Skeletal muscle tissue (tissue), 4 donors: ENCODE measurements around the gene COL5A2. TPM values are rescaled to one million over a fixed set of nuclear protein-coding genes. Genes with fewer than 3 reads are reported as not detected.

Experiments
- H3K27ac ChIP-seq: one replicate; pipeline ENCODE4 v1.7.0; 2013; ENCODE audit warnings: mild to moderate bottlenecking, low read depth, low read length, inconsistent platforms
- H3K27me3 ChIP-seq, 3 donors: one replicate each; pipeline ENCODE4 v1.7.0; 2013; ENCODE audit warnings: low read length in 3 of 3; ENCODE audit not compliant: control insufficient read depth in 3 of 3, insufficient read depth in 3 of 3
- H3K36me3 ChIP-seq, 3 donors: one replicate each; pipeline ENCODE4 v1.7.0; 2013; ENCODE audit warnings: low read length in 3 of 3; ENCODE audit not compliant: control insufficient read depth in 3 of 3, insufficient read depth in 3 of 3
- H3K4me1 ChIP-seq, 3 donors: one replicate each; pipeline ENCODE4 v1.7.0; 2013; ENCODE audit warnings: low read length in 3 of 3, mild to moderate bottlenecking in 3 of 3; ENCODE audit not compliant: control insufficient read depth in 3 of 3, insufficient read depth in 3 of 3
- H3K4me3 ChIP-seq, 3 donors: one replicate each; pipeline ENCODE4 v1.7.0; 2013; ENCODE audit warnings: low read length in 3 of 3
- H3K9ac ChIP-seq, 3 donors: one replicate each; pipeline ENCODE4 v1.7.0; 2013; ENCODE audit warnings: low read length in 3 of 3, mild to moderate bottlenecking in 3 of 3, moderate library complexity in 2 of 3, low read depth in 1 of 3
- H3K9me3 ChIP-seq, 3 donors: one replicate each; pipeline ENCODE4 v1.7.0; 2013; ENCODE audit warnings: low read length in 3 of 3; ENCODE audit not compliant: control insufficient read depth in 3 of 3
- total RNA-seq: library from RNA; depleted of rRNA; stranded (reverse); fragments of >200 nt; gene quantifications from one replicate; pipeline ENCODE4 v1.2.3, GENCODE V29; 2014
- donor health status: Osteomylitis.

COL5A2 gene
- total RNA-seq: 404 TPM

- Histone ChIP-seq H3K4me3 (peak within 1 kb of the TSS; percentile 41 to 73 (median 70)), H3K9ac (peak within 1 kb of the TSS; percentile 2 to 80 (median 65)), H3K36me3 (no peaks in the 10 kb centered on the region), H3K9me3 (no peaks in the 10 kb centered on the region), H3K4me1 (peaks cover 0 to 7% (median 0%) of the 10 kb centered on the region in 3 donors), H3K27me3 (no peaks in the 10 kb centered on the region), H3K27ac (peak within 1 kb of the TSS; percentile 54)
Observed at GRCh38 chr2:189179570-189179950, at the start of gene COL5A2. Gene COL5A2 (minus strand): TSS chr2:189179761. CDS start chr2:189179604, 157 bp downstream.

DNA sequence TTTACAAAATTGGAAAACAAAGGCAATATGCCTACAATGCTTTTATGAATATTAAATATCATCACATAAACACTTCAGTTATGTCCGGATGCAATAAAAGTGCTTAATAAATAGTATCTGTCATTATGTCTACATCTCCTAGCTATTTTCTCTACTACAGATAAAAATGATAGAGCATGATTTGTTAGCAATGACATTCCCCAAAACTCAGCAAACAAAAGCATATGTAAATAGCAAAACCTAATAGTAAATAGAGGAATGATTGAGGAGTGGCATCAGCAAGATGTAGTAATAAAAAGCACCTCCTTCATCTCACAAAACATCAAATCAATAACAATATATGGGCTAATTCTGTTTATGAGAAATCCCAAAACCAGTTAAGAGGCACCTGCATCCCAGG is 46.5 kb upstream of the COL5A2 start:
- Histone ChIP-seq H3K9me3 (no peaks in the 10 kb centered on the region), H3K4me1 (no peaks in the 10 kb centered on the region), H3K4me3 (no peak overlapping the region), H3K9ac (no peak overlapping the region), H3K27ac (no peak overlapping the region), H3K27me3 (no peaks in the 10 kb centered on the region), H3K36me3 (no peaks in the 10 kb centered on the region)

DNA sequence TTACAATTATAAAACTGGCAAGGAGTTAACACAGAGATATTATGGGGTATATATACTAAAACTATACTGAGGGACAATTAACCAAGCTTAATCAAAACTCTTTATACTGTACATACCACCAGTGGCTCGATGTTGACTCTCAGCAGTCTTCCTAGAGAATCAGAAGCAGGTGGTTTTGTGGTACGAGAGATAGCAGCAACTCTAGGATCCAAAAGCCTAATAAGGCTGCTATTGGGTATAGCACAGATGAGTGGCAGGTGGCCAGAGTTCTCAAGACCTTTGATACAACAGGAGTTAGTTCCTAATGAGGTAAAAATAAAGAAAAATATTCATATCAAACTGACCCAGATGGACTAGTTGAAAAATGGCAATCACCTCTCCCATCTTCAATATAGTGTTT is 45.5 kb upstream of the COL5A2 start:
- H3K27ac ChIP-seq: no peak overlapping the region
- H3K27me3 ChIP-seq: no peaks in the 10 kb centered on the region
- no peaks in the 10 kb centered on the region for H3K9me3 ChIP-seq
- H3K4me3 ChIP-seq: no peak overlapping the region
- H3K9ac ChIP-seq: no peak overlapping the region
- no peaks in the 10 kb centered on the region for H3K36me3 ChIP-seq
- no peaks in the 10 kb centered on the region for H3K4me1 ChIP-seq

GRCh38 chr2:189222468-189223105 is 43.0 kb upstream of the COL5A2 start:
- Histone ChIP-seq H3K4me3 (no peak overlapping the region), H3K9me3 (no peaks in the 10 kb centered on the region), H3K36me3 (no peaks in the 10 kb centered on the region), H3K27me3 (no peaks in the 10 kb centered on the region), H3K9ac (no peak overlapping the region), H3K27ac (no peak overlapping the region), H3K4me1 (no peaks in the 10 kb centered on the region)

- no peaks in the 10 kb centered on the region for H3K9me3 ChIP-seq
- no peaks in the 10 kb centered on the region for H3K27me3 ChIP-seq
- H3K9ac ChIP-seq: no peak overlapping the region
- H3K36me3 ChIP-seq: no peaks in the 10 kb centered on the region
- H3K27ac ChIP-seq: no peak overlapping the region
- no peaks in the 10 kb centered on the region for H3K4me1 ChIP-seq
- H3K4me3 ChIP-seq: no peak overlapping the region
Observed at GRCh38 chr2:189221811-189222467, 42.4 kb upstream of the COL5A2 start.

DNA sequence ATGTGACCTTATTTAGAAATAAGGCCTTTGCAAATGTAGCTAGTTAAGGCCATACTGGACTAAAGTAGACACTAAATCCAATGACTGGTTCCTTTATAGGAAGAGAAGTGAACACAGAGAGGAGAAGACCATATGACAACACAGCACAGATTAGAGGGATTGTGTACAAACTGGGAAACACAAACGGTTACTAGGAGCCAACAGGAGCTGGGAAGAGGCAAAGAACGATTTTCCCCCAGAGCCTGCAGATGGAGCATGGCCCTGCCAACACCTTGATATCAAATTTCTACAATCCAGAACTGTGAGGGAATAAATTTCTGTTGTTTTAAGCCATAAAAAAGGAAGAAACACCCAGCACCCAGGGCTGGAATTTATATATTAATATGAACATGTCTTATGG is 38.7 kb upstream of the COL5A2 start:
- Histone ChIP-seq H3K27me3 (no peaks in the 10 kb centered on the region), H3K4me1 (no peaks in the 10 kb centered on the region), H3K9ac (no peak overlapping the region), H3K4me3 (no peak overlapping the region), H3K27ac (no peak overlapping the region), H3K9me3 (no peaks in the 10 kb centered on the region), H3K36me3 (no peaks in the 10 kb centered on the region)

DNA sequence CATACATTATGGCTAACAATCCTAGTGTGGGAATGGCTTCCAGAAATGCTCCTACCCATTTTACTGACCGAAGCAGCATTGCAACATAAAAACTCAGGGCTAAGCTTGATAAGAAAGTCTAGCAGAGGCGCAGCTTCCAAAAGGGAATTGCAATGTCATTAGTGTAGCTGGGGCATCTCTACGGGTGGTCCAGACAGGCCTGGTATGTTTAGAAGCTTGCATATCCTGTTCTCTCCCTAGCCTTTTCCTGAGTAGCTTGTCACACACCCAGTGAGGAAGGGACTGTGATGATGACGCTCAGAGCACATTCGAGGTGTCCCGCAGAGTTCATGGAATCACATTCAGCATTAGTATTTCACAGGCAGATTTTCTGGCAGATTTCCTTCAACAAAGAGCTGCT is 38.0 kb upstream of the COL5A2 start:
- Histone ChIP-seq H3K27ac (no peak overlapping the region), H3K27me3 (no peaks in the 10 kb centered on the region), H3K9ac (no peak overlapping the region), H3K36me3 (no peaks in the 10 kb centered on the region), H3K4me3 (no peak overlapping the region), H3K4me1 (no peaks in the 10 kb centered on the region), H3K9me3 (no peaks in the 10 kb centered on the region)

GRCh38 chr2:189217051-189217450 is 37.5 kb upstream of the COL5A2 start:
- Histone ChIP-seq H3K27me3 (no peaks in the 10 kb centered on the region), H3K36me3 (no peaks in the 10 kb centered on the region), H3K9ac (no peak overlapping the region), H3K4me1 (no peaks in the 10 kb centered on the region), H3K4me3 (no peak overlapping the region), H3K9me3 (no peaks in the 10 kb centered on the region), H3K27ac (no peak overlapping the region)

DNA sequence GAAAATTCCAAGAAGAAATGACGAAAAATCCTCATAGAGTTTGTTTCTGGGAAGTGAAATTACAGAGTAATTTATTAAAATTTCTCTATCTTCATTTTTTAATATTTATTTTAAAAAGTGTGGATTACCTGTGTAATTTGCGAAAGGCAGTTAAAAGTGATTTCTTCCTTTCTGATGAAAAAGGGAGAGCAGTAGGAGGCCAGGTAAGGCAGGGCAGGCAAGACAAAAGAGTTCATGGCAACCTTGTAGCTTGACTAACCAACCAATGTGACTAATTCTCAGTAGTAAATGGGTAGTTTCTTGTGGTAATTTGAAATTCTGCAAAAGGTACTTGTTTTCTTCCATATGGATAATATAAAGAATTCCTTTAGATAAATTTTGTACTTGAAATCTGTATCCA is 34.9 kb upstream of the COL5A2 start:
- H3K4me1 ChIP-seq: no peaks in the 10 kb centered on the region
- H3K9me3 ChIP-seq: no peaks in the 10 kb centered on the region
- no peaks in the 10 kb centered on the region for H3K36me3 ChIP-seq
- no peak overlapping the region for H3K4me3 ChIP-seq
- no peak overlapping the region for H3K27ac ChIP-seq
- no peak overlapping the region for H3K9ac ChIP-seq
- H3K27me3 ChIP-seq: no peaks in the 10 kb centered on the region

DNA sequence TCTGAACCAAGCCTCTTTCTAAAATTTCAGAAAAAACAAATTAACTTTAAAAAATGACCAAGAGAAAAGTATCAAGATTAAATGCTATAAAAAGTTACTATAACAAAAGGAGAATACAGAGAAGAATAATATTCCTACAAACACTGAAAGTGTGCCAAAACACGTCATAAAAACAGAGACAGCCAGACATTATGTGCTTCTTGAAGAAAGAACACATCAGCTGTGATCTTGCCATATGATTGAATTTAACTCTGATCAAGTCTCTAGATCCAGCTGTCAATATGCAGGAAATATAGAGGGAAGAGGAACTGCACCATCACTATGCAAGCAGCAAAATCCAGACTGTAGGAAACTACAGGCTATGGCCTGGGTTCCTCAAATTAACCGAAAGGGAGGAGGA is 33.7 kb upstream of the COL5A2 start:
- no peak overlapping the region for H3K27ac ChIP-seq
- H3K27me3 ChIP-seq: no peaks in the 10 kb centered on the region

More for the DNA sequence above, 33.7 kb upstream of the COL5A2 start:
- no peak overlapping the region for H3K4me3 ChIP-seq
- no peaks in the 10 kb centered on the region for H3K9me3 ChIP-seq
- no peaks in the 10 kb centered on the region for H3K4me1 ChIP-seq
- no peaks in the 10 kb centered on the region for H3K36me3 ChIP-seq
- no peak overlapping the region for H3K9ac ChIP-seq
